GM19351 (cell line): ENCODE results near the gene MANSC1.
"Not testable (repeated sequence)": the region's sequence is repeated elsewhere in the genome, so short reads cannot be mapped to it uniquely, and the experiment has no call there.

ENCODE experiments used
- ATAC-seq: cut with Tn5 transposase; IDR thresholded peaks from one replicate; pipeline ENCODE4 v1.9.1; 2021; ENCODE audit warnings: mild to moderate bottlenecking, moderate library complexity; ENCODE audit not compliant: unreplicated experiment

The MANSC1 gene

DNA sequence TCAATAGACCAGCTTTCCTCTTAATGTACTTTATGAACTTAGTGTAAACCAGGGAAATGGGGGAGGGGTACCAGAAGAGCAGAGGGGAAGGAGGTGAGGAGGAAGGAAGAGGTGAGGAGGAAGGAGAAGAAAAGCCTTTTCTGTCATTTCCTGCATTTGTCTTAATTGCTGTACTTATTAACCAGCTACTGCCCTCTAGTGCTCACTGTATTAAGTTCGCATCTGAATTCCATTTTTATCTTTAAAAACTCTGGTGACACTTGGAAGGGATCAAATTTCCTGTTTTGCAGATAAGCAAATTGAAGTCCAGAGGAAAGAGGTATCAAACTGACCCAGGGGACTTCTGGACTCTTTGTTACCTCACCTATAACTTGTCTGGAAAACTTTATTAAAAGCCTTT, 22.2 kb downstream of the MANSC1 start:
- no peak for ATAC-seq

DNA sequence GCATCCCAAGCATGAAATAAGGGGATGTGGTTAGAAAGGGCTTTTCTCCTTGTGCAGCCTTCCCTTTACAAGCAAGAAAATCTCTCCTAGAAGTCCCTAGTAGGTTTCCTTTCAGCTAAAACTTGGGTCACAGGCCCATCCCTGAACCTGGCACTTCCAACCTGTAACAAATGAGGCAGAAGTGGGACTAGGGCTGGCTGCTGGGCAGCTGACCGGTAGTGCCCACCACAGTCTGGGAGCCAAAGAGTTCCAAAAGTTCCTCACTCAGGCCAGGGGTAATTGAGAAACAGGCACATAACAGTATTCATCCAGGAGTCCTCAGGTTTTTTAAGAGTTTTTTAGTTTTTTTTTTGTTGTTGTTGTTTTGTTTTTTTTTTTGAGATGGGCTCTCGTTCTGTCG, 23.8 kb downstream of the MANSC1 start:
- ATAC-seq: no peak

- ATAC-seq: no peak
Observed at GRCh38 chr12:12323591-12323990, 26.5 kb downstream of the MANSC1 start.

DNA sequence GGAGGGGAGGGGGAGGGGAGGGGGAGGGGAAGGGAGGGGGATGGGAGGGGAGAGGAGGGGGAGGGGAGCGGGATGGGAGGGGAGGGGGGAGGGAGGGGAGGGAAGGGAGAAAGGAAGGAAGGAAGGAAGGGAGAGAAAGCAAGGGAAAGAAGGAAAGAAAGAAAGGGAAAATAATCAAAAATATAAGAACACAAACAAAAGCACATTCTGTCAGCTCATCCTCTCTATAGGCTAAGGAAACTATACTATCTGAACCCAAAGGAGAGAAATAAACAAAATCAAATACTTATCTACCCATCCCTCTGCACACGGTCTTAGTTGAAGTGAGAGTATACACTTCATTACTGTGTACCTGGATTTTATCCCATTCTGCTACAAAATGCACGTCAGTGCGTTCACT, 26.9 kb downstream of the MANSC1 start:
- no peak for ATAC-seq

DNA sequence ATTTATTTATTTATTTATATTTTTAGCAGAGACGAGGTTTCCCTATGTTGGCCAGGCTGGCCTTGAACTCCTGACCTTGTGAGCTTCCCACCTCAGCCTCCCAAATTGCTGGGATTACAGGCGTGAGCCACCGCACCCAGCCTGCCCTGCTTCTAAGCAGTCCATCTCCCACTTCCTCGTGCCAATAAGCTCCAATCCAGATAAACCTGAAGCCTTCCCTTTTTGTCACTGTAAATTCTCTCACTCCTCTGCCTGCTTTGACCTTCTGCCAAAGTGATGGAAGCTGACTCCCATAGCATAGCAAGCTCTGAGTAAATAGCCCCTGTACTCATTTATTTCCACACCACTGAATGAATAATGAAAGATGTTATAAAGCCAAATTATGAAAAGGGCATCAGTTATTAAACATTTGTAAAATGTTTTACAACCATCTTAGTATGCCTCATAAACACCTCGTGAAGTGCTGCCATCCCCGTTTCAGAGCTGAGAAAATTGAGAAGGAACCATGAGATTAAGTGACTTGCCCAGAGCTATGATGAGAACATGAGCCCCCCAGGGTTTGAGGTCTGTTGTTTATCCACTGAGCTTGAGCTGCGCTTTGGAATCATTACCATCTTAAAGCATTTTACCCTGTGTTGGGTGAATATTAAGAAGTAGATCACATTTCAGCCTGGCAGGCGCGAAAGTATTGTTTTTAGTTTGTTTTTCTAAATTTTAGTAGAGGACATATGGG, 30.4 kb downstream of the MANSC1 start:
- ATAC-seq: no peak

- no peak for ATAC-seq
Observed at GRCh38 chr12:12315838-12316237, 34.2 kb downstream of the MANSC1 start.

- not testable (repeated sequence) for ATAC-seq
Observed at GRCh38 chr12:12310695-12311094, 39.3 kb downstream of the MANSC1 start.

DNA sequence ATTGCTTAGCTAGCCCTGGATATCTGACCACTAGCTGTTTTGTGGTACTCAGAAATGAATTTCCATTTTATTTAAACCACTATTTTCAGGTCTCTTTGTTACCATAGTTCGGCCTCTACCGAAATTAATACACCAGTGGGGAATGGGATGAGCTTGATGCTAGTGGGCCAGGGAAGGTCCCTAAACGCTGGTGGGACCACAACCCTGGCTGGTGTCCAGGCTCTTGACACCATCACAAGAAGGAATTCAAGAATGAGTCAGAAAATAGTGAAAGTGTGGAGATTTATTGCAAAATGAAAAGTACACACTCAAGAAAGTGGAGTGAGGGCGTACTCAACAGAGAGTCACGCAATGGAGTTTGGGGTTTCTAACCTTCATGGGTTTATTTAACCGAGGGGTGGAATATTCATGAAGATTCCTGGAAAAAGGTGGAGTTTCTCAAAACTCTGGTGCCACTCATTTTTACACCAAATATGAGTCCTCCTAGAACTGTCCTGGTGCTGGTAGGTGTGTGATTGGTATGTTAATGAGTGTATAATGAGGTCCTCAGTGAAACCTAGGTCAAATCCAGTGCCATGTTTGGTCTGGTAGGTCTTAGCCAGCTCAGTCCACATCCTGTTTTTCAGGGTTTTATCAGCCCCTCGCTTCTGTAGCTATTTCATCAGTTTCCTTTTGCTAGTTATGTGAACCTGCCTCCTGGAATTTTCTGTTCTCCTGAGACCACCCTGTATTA, 44.3 kb downstream of the MANSC1 start:
- no peak for ATAC-seq

- no peak for ATAC-seq
Observed at GRCh38 chr12:12302976-12303375, 47.1 kb downstream of the MANSC1 start.

GRCh38 chr12:12301122-12301521, 48.9 kb downstream of the MANSC1 start:
- no peak for ATAC-seq

GRCh38 chr12:12297201-12297830, 52.7 kb downstream of the MANSC1 start:
- ATAC-seq: no peak

DNA sequence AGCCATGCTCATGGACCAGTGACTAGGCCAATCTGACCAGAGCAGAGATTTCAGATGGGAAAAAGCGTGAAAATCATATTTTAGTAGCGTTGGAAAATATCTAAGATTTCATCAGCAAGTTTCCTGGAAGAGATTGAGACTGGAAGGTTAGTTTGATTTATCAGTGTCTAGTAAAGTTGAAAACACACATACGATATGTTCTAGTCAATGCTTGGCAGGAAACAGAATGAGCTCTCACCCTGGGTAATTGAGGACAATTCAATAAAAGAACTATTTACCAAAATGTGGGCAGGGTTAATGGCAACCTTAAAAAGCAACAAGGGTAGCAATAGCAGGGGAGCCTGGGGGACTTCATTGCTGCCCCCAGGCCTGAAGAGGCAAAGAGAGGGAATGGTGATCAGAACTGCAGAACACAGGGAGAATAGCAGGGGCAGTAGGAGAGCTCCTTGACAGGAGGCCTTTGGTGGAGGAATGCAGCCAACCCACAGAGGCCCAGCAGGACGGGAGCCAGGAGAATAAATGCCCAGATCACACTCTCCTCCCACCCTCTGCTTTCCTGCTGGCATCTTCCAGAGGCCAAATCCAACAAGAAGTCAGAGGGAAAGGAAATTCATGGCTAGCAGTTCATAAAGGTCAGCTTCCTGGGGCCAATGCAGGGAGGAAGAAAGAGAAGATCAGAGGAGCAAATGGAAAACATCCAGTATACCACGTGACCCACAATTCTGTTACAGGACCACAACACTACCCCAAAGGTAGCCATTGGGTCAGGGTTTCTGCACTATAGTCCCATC, 55.6 kb downstream of the MANSC1 start:
- ATAC-seq: no peak

- no peak for ATAC-seq
Observed at GRCh38 chr12:12290206-12290605, 59.8 kb downstream of the MANSC1 start.

GRCh38 chr12:12286441-12286840, 63.6 kb downstream of the MANSC1 start:
- ATAC-seq: no peak

GRCh38 chr12:12282761-12283425, 67.1 kb downstream of the MANSC1 start:
- ATAC-seq: no peak

DNA sequence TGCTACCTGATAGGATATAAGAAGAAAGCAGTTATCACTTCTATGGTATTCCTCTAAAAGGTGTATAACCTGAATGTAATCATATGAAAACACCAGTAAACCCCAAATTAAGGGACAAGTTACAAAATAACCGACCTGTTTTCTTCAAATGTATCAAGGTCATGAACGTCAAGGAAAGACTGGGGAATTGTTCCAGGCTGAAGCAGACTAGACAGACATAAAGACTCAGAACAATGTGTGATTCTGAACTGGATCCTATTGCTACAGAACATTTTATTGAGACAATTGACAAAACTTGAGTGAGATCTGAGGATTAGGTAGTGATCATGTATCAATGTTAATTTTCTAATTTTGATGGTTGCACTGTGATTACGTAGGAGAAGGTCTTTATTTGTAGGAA, 67.8 kb downstream of the MANSC1 start:
- no peak for ATAC-seq

GRCh38 chr12:12281134-12281533, 68.9 kb downstream of the MANSC1 start:
- ATAC-seq: no peak

- ATAC-seq: no peak
Observed at GRCh38 chr12:12278899-12279298, 71.1 kb downstream of the MANSC1 start.
